K562 (cell line): ENCODE data around the gene PLXNB1. TPM values are rescaled to one million over a fixed set of nuclear protein-coding genes. Genes with fewer than 3 reads are reported as not detected.

Source experiments
- ATAC-seq: fragments of 200-7000 bp; cut with Tn5 transposase; 3 replicates; pipeline ENCODE4 v1.9.1; 2020; ENCODE audit warnings: moderate library complexity
- BruUV-seq: library from RNA; stranded (reverse); fragments of 400-500 nt; replicated peaks from 2 replicates; lab custom pipeline; 2021; lab: Mats Ljungman, UMichigan
- CTCF ChIA-PET: fragments of 300-600 bp; formaldehyde crosslinking; extraction: SDS; loops from one replicate; lab custom pipeline; 2021; ENCODE audit warnings: low intra/inter-chr PET ratio; lab: Yijun Ruan, JAX
- POLR2A ChIA-PET: fragments of 300-600, 350-650 bp; sonication (Branson Sonifier 250); formaldehyde crosslinking; extraction: SDS; loops from one replicate; lab custom pipeline; 2021; ENCODE audit warnings: antibody characterized with exemption, inconsistent platforms; lab: Yijun Ruan, JAX
- DNase-seq, 4 experiments: peaks; one replicate each; pipeline versions ENCODE4 v3.0.0 to v3.0.0-alpha.2; 2011 to 2018; ENCODE audit warnings: low spot score in 3 of 4, mixed read lengths in 3 of 4; ENCODE audit errors: extremely low read depth in 1 of 4
- FAIRE-seq: peaks from 2 replicates; lab custom pipeline; 2011; peaks lifted over from hg19 to GRCh38; lab: Jason Lieb, UNC
- H2AFZ ChIP-seq: 2 replicates; pipeline ENCODE4 v1.6.0; 2011; ENCODE audit warnings: low read depth, low read length, control low read depth, inconsistent platforms
- H3K27ac ChIP-seq: fragments of 200-600 bp; 3 replicates; pipeline ENCODE4 v1.8.0; 2011; ENCODE audit warnings: low read depth, mild to moderate bottlenecking, control low read depth, inconsistent platforms, low read length, moderate library complexity, mixed read lengths; ENCODE audit errors: extremely low read depth
- H3K27me3 ChIP-seq, 2 experiments: fragments of 300-600 bp in 1 of 2; 2 replicates in 1 of 2; 3 replicates in 1 of 2; pipeline versions ENCODE4 v1.6.0 to v1.8.0; 2011; ENCODE audit warnings: inconsistent platforms in 2 of 2, low read length in 2 of 2, mild to moderate bottlenecking in 1 of 2, mixed read lengths in 1 of 2, moderate library complexity in 1 of 2; ENCODE audit not compliant: control insufficient read depth in 2 of 2, insufficient read depth in 2 of 2
- H3K36me3 ChIP-seq: fragments of 300-600 bp; 3 replicates; pipeline ENCODE4 v1.8.0; 2011; ENCODE audit warnings: mild to moderate bottlenecking, low read length, inconsistent platforms; ENCODE audit not compliant: control insufficient read depth, insufficient read depth
- H3K4me1 ChIP-seq, 2 experiments: fragments of 200-600 bp in 1 of 2; replicated peaks in 1 of 2; 2 replicates in 1 of 2; 3 replicates in 1 of 2; pipeline versions ENCODE4 v1.5.1 to v1.8.0; 2011; ENCODE audit warnings: inconsistent platforms in 2 of 2, low read length in 2 of 2, mild to moderate bottlenecking in 1 of 2, mixed read lengths in 1 of 2, moderate library complexity in 1 of 2; ENCODE audit not compliant: control insufficient read depth in 2 of 2, insufficient read depth in 2 of 2
- H3K4me2 ChIP-seq: 2 replicates; pipeline ENCODE4 v1.6.1; 2011; ENCODE audit warnings: low read length, control low read depth, inconsistent platforms, mixed read lengths; ENCODE audit not compliant: insufficient read depth
- H3K4me3 ChIP-seq: fragments of 200-600 bp; sonication (generic), shearing (Covaris generic); 2 replicates; pipeline ENCODE4 v1.5.1; 2016; ENCODE audit warnings: control low read depth, inconsistent platforms
- H3K79me2 ChIP-seq: fragments of 200-600 bp; 3 replicates; pipeline ENCODE4 v1.8.0; 2011; ENCODE audit warnings: low read length, inconsistent platforms; ENCODE audit not compliant: control insufficient read depth, insufficient read depth
- H3K9ac ChIP-seq, 2 experiments: 2 replicates each; pipeline versions ENCODE4 v1.6.0 to v1.6.1; 2011; ENCODE audit warnings: low read depth in 2 of 2, low read length in 2 of 2, control low read depth in 1 of 2, inconsistent platforms in 1 of 2, mild to moderate bottlenecking in 1 of 2, mixed read lengths in 1 of 2; ENCODE audit not compliant: insufficient read depth in 1 of 2
- H3K9me1 ChIP-seq: one replicate; pipeline ENCODE4 v1.6.0; 2011; ENCODE audit warnings: inconsistent platforms, mild to moderate bottlenecking, low read length, moderate library complexity; ENCODE audit not compliant: control insufficient read depth, insufficient read depth
- H3K9me3 ChIP-seq: replicated peaks from 2 replicates; pipeline ENCODE4 v1.5.1; 2011; ENCODE audit warnings: low read depth, low read length, inconsistent platforms; ENCODE audit not compliant: control insufficient read depth, insufficient read depth
- H4K20me1 ChIP-seq: replicated peaks from 2 replicates; pipeline ENCODE4 v1.6.1; 2011; ENCODE audit warnings: low read length, inconsistent platforms, mixed read lengths; ENCODE audit not compliant: control insufficient read depth, insufficient read depth
- BDP1 ChIP-seq: IDR thresholded peaks from 3 replicates; pipeline ENCODE4 v1.6.1; 2011; ENCODE audit not compliant: insufficient read length, insufficient read depth
- MYBL2 ChIP-seq, 2 experiments: fragments of 450-650 bp in 1 of 2; sonication (generic) in 1 of 2; formaldehyde crosslinking in 1 of 2; IDR thresholded peaks; 2 replicates each; pipeline versions ENCODE4 v1.6.1 to v1.8.1; 2017 to 2022; ENCODE audit warnings: borderline replicate concordance in 1 of 2, inconsistent platforms in 1 of 2, low read depth in 1 of 2, mild to moderate bottlenecking in 1 of 2, missing genetic modification reagents in 1 of 2, moderate library complexity in 1 of 2
- WGBS: fragments of 100-300 bp; shearing (Covaris generic); methylation state at CpG from one replicate; pipeline ENCODE4 v1.1.6; 2016; ENCODE audit warnings: low coverage, mixed read lengths; ENCODE audit not compliant: insufficient coverage; ENCODE audit errors: missing lambda C conversion rate; 5-methylcytosine and 5-hydroxymethylcytosine counted together
- in situ Hi-C: fragments of 300-500 bp; cut with MboI; formaldehyde crosslinking; loops from 4 replicates; pipeline ENCODE4 v1.15.0; 2018; ENCODE audit warnings: inconsistent platforms, mixed read lengths
- intact Hi-C: fragments of 100-400 bp; cut with micrococcal nuclease; formaldehyde crosslinking; loops from 2 replicates; pipeline ENCODE4 v1.14.2; 2022
- polyA plus RNA-seq, 8 experiments: library from polyadenylated mRNA; depleted of rRNA in 4 of 8; stranded (reverse) in 5 of 8; unstranded in 3 of 8; fragments of >200 nt; fragmentation: Nextera tagmentation in 2 of 8; fragmentation: Illumina TruSeq in 1 of 8; extraction: Ambion mirVana in 2 of 8; extraction: Trizol in 1 of 8; gene quantifications; 2 replicates each; pipeline versions ENCODE4 v1.2.1 to v1.2.3, GENCODE V29; 2011 to 2014; ENCODE audit warnings: inconsistent platforms in 1 of 8, missing spikeins in 1 of 8
- total RNA-seq, 7 experiments: library from RNA; depleted of rRNA in 6 of 7; stranded (reverse); fragments of >200 nt in 6 of 7; fragmentation: Illumina TruSeq in 2 of 7; extraction: Trizol in 2 of 7; gene quantifications; 2 replicates each; pipeline versions ENCODE4 v1.2.1 to v1.2.3, GENCODE V29; 2011 to 2021; ENCODE audit warnings: low replicate concordance in 1 of 7
- TF ChIP-seq, protein P1 (sequence below), 2 experiments: fragments of 450-650 bp; formaldehyde crosslinking in 1 of 2; IDR thresholded peaks; 2 replicates each; pipeline versions ENCODE4 v1.4.0 to v1.6.1; 2014 to 2020; ENCODE audit warnings: mild to moderate bottlenecking in 2 of 2, borderline replicate concordance in 1 of 2, low read depth in 1 of 2

The PLXNB1 gene
- total and polyA plus RNA-seq, 9 of the 15 experiments (the other 6 are each of a cell fraction or from before 2014, with no cell fraction given): 0.17 to 17.4 (median 6.0) TPM

DNA sequence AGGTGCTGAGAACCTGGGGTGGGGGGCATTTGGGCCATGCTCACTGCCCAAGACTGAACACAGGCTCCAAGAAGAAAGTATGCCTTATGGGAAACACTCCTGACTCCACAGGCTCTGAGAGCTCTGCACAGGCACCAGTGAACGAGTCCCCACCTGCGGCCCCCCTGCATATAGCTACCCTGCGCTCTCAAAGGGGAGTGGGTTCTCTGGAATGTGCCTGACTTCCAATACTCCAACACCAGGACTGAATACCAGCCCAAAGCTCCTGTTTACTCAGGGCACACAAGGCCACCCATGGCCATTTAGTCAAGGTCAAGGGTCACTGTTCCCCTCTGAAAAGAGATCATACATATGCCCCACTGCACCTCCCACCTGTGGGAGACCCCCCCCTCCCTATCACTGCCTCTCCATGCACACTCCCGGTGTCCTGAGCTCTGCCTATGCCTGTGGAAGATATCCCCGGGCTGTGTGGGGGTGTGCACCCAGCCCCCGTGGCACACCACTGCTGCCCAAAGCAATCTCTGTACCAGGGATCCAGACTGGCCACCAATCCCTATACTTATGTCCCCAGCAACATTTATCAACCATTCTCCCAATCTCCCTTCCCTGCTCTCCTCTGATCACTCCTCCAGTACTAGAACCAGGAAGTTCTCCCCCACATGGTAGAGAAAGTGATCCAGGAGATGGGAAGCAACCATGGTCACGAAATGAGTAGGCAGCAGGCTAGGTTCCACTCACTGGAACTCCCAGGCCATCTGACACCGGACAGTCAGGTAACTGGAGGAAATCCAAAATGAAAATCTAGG is 1.5 kb upstream of the PLXNB1 start:
- no peak overlapping the region for H3K4me3 ChIP-seq
- WGBS: 75% methylated on average over 8 of the region's 8 CpGs
- intact Hi-C loops (no loop called here), in situ Hi-C loops (loop anchor here (10.0 kb wide), 2 partner anchors 197 to 237 kb away; no protein-coding TSS in a partner anchor)
- H3K79me2 ChIP-seq: peaks cover 2% of the 10 kb centered on the region; the same call in 2 of the 3 replicates
- DNase-seq (no peak), ATAC-seq (no peak), FAIRE-seq (no peak)
- no peaks in the 10 kb centered on the region for H3K9me3 ChIP-seq
- no peaks in the 10 kb centered on the region for H3K27me3 ChIP-seq
- H3K4me2 ChIP-seq: no peak overlapping the region
- ChIA-PET CTCF (no interaction called here), POLR2A (no interaction called here)
- no peaks in the 10 kb centered on the region for H4K20me1 ChIP-seq
- no peak overlapping the region for H3K27ac ChIP-seq
- no peak overlapping the region for H3K9ac ChIP-seq
- H3K4me1 ChIP-seq: peaks cover 14 to 34% of the 10 kb centered on the region in 2 experiments; a peak in 4 of 5 replicates
- H3K9me1 ChIP-seq: no peaks in the 10 kb centered on the region
- no peak overlapping the region for H2AFZ ChIP-seq
- no TSS peak for BruUV-seq
- peaks cover 32% of the 10 kb centered on the region; the same call in 2 of the 3 replicates for H3K36me3 ChIP-seq
- TF ChIP-seq BDP1 (no peak), MYBL2 (IDR thresholded peaks at IDR 0.05; ENCODE audit: low read depth) (no peak), MYBL2 (CRISPR knock-in tag; IDR thresholded peaks at IDR 0.05; ENCODE audit: borderline replicate concordance) (no peak)
- TF ChIP-seq, protein P1, sequence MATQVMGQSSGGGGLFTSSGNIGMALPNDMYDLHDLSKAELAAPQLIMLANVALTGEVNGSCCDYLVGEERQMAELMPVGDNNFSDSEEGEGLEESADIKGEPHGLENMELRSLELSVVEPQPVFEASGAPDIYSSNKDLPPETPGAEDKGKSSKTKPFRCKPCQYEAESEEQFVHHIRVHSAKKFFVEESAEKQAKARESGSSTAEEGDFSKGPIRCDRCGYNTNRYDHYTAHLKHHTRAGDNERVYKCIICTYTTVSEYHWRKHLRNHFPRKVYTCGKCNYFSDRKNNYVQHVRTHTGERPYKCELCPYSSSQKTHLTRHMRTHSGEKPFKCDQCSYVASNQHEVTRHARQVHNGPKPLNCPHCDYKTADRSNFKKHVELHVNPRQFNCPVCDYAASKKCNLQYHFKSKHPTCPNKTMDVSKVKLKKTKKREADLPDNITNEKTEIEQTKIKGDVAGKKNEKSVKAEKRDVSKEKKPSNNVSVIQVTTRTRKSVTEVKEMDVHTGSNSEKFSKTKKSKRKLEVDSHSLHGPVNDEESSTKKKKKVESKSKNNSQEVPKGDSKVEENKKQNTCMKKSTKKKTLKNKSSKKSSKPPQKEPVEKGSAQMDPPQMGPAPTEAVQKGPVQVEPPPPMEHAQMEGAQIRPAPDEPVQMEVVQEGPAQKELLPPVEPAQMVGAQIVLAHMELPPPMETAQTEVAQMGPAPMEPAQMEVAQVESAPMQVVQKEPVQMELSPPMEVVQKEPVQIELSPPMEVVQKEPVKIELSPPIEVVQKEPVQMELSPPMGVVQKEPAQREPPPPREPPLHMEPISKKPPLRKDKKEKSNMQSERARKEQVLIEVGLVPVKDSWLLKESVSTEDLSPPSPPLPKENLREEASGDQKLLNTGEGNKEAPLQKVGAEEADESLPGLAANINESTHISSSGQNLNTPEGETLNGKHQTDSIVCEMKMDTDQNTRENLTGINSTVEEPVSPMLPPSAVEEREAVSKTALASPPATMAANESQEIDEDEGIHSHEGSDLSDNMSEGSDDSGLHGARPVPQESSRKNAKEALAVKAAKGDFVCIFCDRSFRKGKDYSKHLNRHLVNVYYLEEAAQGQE (IDR thresholded peaks at IDR 0.05; ENCODE audit: borderline replicate concordance): no peak
- TF ChIP-seq, protein P1 (CRISPR knock-in tag; IDR thresholded peaks at IDR 0.05; ENCODE audit: low read depth): no peak
